ENCODE data around the gene GPRC5D. TPM values are rescaled to one million over a fixed set of nuclear protein-coding genes. Genes with fewer than 3 reads are reported as not detected.

The GPRC5D gene
- total and polyA plus RNA-seq, 9 donors: 0.22 to 0.37 TPM; not detected in 7

GRCh38 chr12:12945591-12945990 is 6.4 kb downstream of the GPRC5D start:
- TF ChIP-seq POLR2A (IDR thresholded peaks at IDR 0.05) (no peak), EP300 (IDR thresholded peaks at IDR 0.05) (no peak), CTCF (IDR thresholded peaks at IDR 0.05) (no peak)
- intact Hi-C loops (cut with DNase I): no loop called here

GRCh38 chr12:12943586-12944260 is 8.2 kb downstream of the GPRC5D start:
- no peak for DNase-seq
- no peak overlapping the region for H3K4me3 ChIP-seq
- no peak overlapping the region for H3K27ac ChIP-seq
- H3K4me1 ChIP-seq (ENCODE audit: insufficient read depth): no peaks in the 10 kb centered on the region
- no peak for TF ChIP-seq CTCF (IDR thresholded peaks at IDR 0.05)
- TF ChIP-seq EP300 (IDR thresholded peaks at IDR 0.05): no peak
- no peak for TF ChIP-seq POLR2A (IDR thresholded peaks at IDR 0.05)
- no peaks in the 10 kb centered on the region for H3K27me3 ChIP-seq
- no peaks in the 10 kb centered on the region for H3K36me3 ChIP-seq
- intact Hi-C loops (cut with DNase I): no loop called here
- no peaks in the 10 kb centered on the region for H3K9me3 ChIP-seq
- WGBS, 3 donors: 89 to 91% (median 91%) methylated on average over 8 of the region's 8 CpGs

More at GRCh38 chr12:12945591-12945990, 6.4 kb downstream of the GPRC5D start:
- H3K4me3 ChIP-seq: no peak overlapping the region
- H3K4me1 ChIP-seq (ENCODE audit: insufficient read depth): no peaks in the 10 kb centered on the region
- DNase-seq: no peak
- no peaks in the 10 kb centered on the region for H3K27me3 ChIP-seq
- no peak overlapping the region for H3K27ac ChIP-seq
- no peaks in the 10 kb centered on the region for H3K9me3 ChIP-seq
- H3K36me3 ChIP-seq: no peaks in the 10 kb centered on the region

- Histone ChIP-seq H3K27me3 (no peaks in the 10 kb centered on the region), H3K4me3 (no peak overlapping the region), H3K4me1 (ENCODE audit: insufficient read depth) (no peaks in the 10 kb centered on the region), H3K9me3 (no peaks in the 10 kb centered on the region), H3K36me3 (no peaks in the 10 kb centered on the region), H3K27ac (no peak overlapping the region)
- no peak for TF ChIP-seq EP300 (IDR thresholded peaks at IDR 0.05)
- TF ChIP-seq CTCF (IDR thresholded peaks at IDR 0.05): no peak
- TF ChIP-seq POLR2A (IDR thresholded peaks at IDR 0.05): no peak
- intact Hi-C loops (cut with DNase I): no loop called here
- 93 to 95% (median 93%) methylated on average over 10 of the region's 10 CpGs for whole genome bisulfite sequencing, 3 donors
- DNase-seq: no peak
Observed at GRCh38 chr12:12941450-12942350, 10.3 kb downstream of the GPRC5D start.

- H3K27me3 ChIP-seq: no peaks in the 10 kb centered on the region
- DNase-seq: no peak
- no peaks in the 10 kb centered on the region for H3K4me1 ChIP-seq (ENCODE audit: insufficient read depth)
- intact Hi-C loops (cut with DNase I): no loop called here
- H3K9me3 ChIP-seq: no peaks in the 10 kb centered on the region
- TF ChIP-seq EP300 (IDR thresholded peaks at IDR 0.05) (no peak), CTCF (IDR thresholded peaks at IDR 0.05) (no peak), POLR2A (IDR thresholded peaks at IDR 0.05) (no peak)
- WGBS, 3 donors: 68 to 87% (median 87%) methylated on average over 1 of the region's 1 CpG
- H3K4me3 ChIP-seq: no peak overlapping the region
- H3K27ac ChIP-seq: no peak overlapping the region
- no peaks in the 10 kb centered on the region for H3K36me3 ChIP-seq
Observed at GRCh38 chr12:12939888-12940287, 12.1 kb downstream of the GPRC5D start.

Data from ovary (tissue), 9 donors.